H1 (cell line): ENCODE measurements around the gene SETX. TPM values are rescaled to one million over a fixed set of nuclear protein-coding genes. Genes with fewer than 3 reads are reported as not detected.

ENCODE experiments used
- CTCF ChIA-PET: fragments of 300-600 bp; sonication (Branson Sonifier 250); formaldehyde crosslinking; loops from one replicate; lab custom pipeline; 2021; ENCODE audit not compliant: partially characterized antibody; lab: Charles Lee
- POLR2A ChIA-PET: fragments of 300-600 bp; sonication (Branson Sonifier 250); formaldehyde crosslinking; loops from one replicate; lab custom pipeline; 2021; ENCODE audit warnings: inconsistent platforms; ENCODE audit not compliant: partially characterized antibody; lab: Charles Lee
- DNase-seq, 2 experiments: peaks; one replicate each; pipeline versions ENCODE4 v3.0.0 to v3.0.0-alpha.2; 2010 to 2022; ENCODE audit warnings: low spot score in 2 of 2, low read depth in 1 of 2, mixed read lengths in 1 of 2
- FAIRE-seq: peaks from 2 replicates; lab custom pipeline; 2011; peaks lifted over from hg19 to GRCh38; lab: Jason Lieb, UNC
- H2AFZ ChIP-seq: 2 replicates; pipeline ENCODE4 v1.8.1; 2012; ENCODE audit warnings: low read length, inconsistent platforms
- H2AK5ac ChIP-seq: 2 replicates; pipeline ENCODE4 v1.6.1; 2013; ENCODE audit warnings: low read depth, low read length
- H2BK120ac ChIP-seq: replicated peaks from 2 replicates; pipeline ENCODE3; 2013; ENCODE audit warnings: low read depth, low read length, inconsistent platforms
- H2BK12ac ChIP-seq: 2 replicates; pipeline ENCODE4 v1.6.1; 2013; ENCODE audit warnings: low read depth, low read length
- H2BK15ac ChIP-seq: 2 replicates; pipeline ENCODE4 v1.6.1; 2013; ENCODE audit warnings: low read length
- H2BK20ac ChIP-seq: 2 replicates; pipeline ENCODE4 v1.6.1; 2013; ENCODE audit warnings: low read length
- H2BK5ac ChIP-seq: 2 replicates; pipeline ENCODE4 v1.6.1; 2013; ENCODE audit warnings: low read depth, low read length
- H3K14ac ChIP-seq: 2 replicates; pipeline ENCODE4 v1.6.1; 2013; ENCODE audit warnings: inconsistent platforms; ENCODE audit not compliant: insufficient read length
- H3K18ac ChIP-seq: 2 replicates; pipeline ENCODE4 v1.6.1; 2013; ENCODE audit warnings: low read length; ENCODE audit errors: extremely low read depth
- H3K23ac ChIP-seq: 2 replicates; pipeline ENCODE4 v1.6.1; 2013; ENCODE audit warnings: inconsistent platforms; ENCODE audit not compliant: insufficient read length
- H3K23me2 ChIP-seq: 2 replicates; pipeline ENCODE4 v1.6.1; 2013; ENCODE audit warnings: low read depth, low read length
- H3K27ac ChIP-seq: 2 replicates; pipeline ENCODE4 v1.6.1; 2011; ENCODE audit warnings: low read depth, low read length, inconsistent platforms
- H3K27me3 ChIP-seq, 4 experiments: replicated peaks in 1 of 4; 1 replicate in 1 of 4; 2 replicates in 3 of 4; pipeline versions ENCODE4 v1.6.1 to v1.8.1; 2011 to 2013; ENCODE audit warnings: low read length in 3 of 4, mild to moderate bottlenecking in 3 of 4, inconsistent platforms in 2 of 4, mixed read lengths in 2 of 4, moderate library complexity in 1 of 4; ENCODE audit not compliant: control insufficient read depth in 3 of 4, insufficient read depth in 3 of 4; ENCODE audit errors: extremely low read depth in 1 of 4
- H3K36me3 ChIP-seq, 4 experiments: 2 replicates each; pipeline versions ENCODE4 v1.6.1 to v1.8.1; 2011 to 2013; ENCODE audit warnings: mild to moderate bottlenecking in 4 of 4, low read length in 3 of 4, moderate library complexity in 2 of 4, control low read depth in 1 of 4, inconsistent platforms in 1 of 4; ENCODE audit not compliant: insufficient read depth in 4 of 4, control insufficient read depth in 2 of 4
- H3K4ac ChIP-seq: replicated peaks from 2 replicates; pipeline ENCODE3; 2013; ENCODE audit warnings: low read length, low read depth, mixed read lengths, inconsistent platforms; ENCODE audit not compliant: insufficient read length
- H3K4me1 ChIP-seq, 4 experiments: replicated peaks in 1 of 4; 1 replicate in 1 of 4; 2 replicates in 3 of 4; pipeline versions ENCODE4 v1.6.1 to v1.8.1; 2011 to 2013; ENCODE audit warnings: low read length in 3 of 4, inconsistent platforms in 2 of 4, mixed read lengths in 1 of 4; ENCODE audit not compliant: insufficient read depth in 4 of 4, control insufficient read depth in 3 of 4
- H3K4me2 ChIP-seq, 2 experiments: 2 replicates each; pipeline versions ENCODE4 v1.6.1 to v1.8.1; 2011 to 2013; ENCODE audit warnings: low read depth in 2 of 2, low read length in 2 of 2, control low read depth in 1 of 2, inconsistent platforms in 1 of 2, mild to moderate bottlenecking in 1 of 2; ENCODE audit not compliant: insufficient read depth in 1 of 2
- H3K4me3 ChIP-seq, 4 experiments: fragments of 200-600, 300-600 bp in 1 of 4; sonication (generic), shearing (Covaris generic), sonication (Bioruptor Twin) in 1 of 4; 2 replicates each; pipeline versions ENCODE4 v1.5.1 to v1.8.1; 2011 to 2016; ENCODE audit warnings: low read length in 4 of 4, low read depth in 3 of 4, control low read depth in 2 of 4, inconsistent platforms in 2 of 4, mild to moderate bottlenecking in 2 of 4, mixed read lengths in 1 of 4, moderate library complexity in 1 of 4; ENCODE audit not compliant: insufficient read depth in 2 of 4; ENCODE audit errors: extremely low read depth in 1 of 4
- H3K56ac ChIP-seq: replicated peaks from 2 replicates; pipeline ENCODE3; 2013; ENCODE audit warnings: low read depth, mild to moderate bottlenecking, mixed read lengths, low read length, inconsistent platforms; ENCODE audit not compliant: insufficient read length
- H3K79me1 ChIP-seq: 2 replicates; pipeline ENCODE4 v1.6.1; 2013; ENCODE audit warnings: low read depth, low read length, control low read depth
- H3K79me2 ChIP-seq, 2 experiments: 2 replicates each; pipeline versions ENCODE4 v1.6.1 to v1.8.1; 2012 to 2013; ENCODE audit warnings: low read length in 2 of 2, mild to moderate bottlenecking in 2 of 2, inconsistent platforms in 1 of 2; ENCODE audit not compliant: insufficient read depth in 2 of 2, control insufficient read depth in 1 of 2
- H3K9ac ChIP-seq, 4 experiments: replicated peaks in 1 of 4; 1 replicate in 1 of 4; 2 replicates in 3 of 4; pipeline versions ENCODE4 v1.6.1 to v1.8.1; 2011 to 2013; ENCODE audit warnings: low read depth in 3 of 4, low read length in 3 of 4, control low read depth in 2 of 4, mild to moderate bottlenecking in 2 of 4, moderate library complexity in 2 of 4, inconsistent platforms in 1 of 4; ENCODE audit errors: extremely low read depth in 1 of 4
- H3K9me3 ChIP-seq, 2 experiments: 2 replicates each; pipeline versions ENCODE4 v1.6.1 to v1.8.1; 2012 to 2013; ENCODE audit warnings: mild to moderate bottlenecking in 2 of 2, moderate library complexity in 2 of 2, control low read depth in 1 of 2, inconsistent platforms in 1 of 2, low read depth in 1 of 2, low read length in 1 of 2, mixed read lengths in 1 of 2; ENCODE audit not compliant: insufficient read depth in 2 of 2
- H4K20me1 ChIP-seq, 2 experiments: replicated peaks in 1 of 2; 2 replicates each; pipeline versions ENCODE3 to v1.8.1; 2011 to 2013; ENCODE audit warnings: inconsistent platforms in 2 of 2, low read length in 2 of 2, mild to moderate bottlenecking in 1 of 2; ENCODE audit not compliant: insufficient read depth in 2 of 2, control insufficient read depth in 1 of 2
- H4K5ac ChIP-seq: 2 replicates; pipeline ENCODE4 v1.6.1; 2013; ENCODE audit warnings: low read length, low read depth, mixed read lengths, inconsistent platforms; ENCODE audit not compliant: insufficient read length
- H4K8ac ChIP-seq: 2 replicates; pipeline ENCODE4 v1.8.0; 2013; ENCODE audit warnings: mild to moderate bottlenecking, moderate library complexity, low read length, inconsistent platforms; ENCODE audit not compliant: insufficient read depth; ENCODE audit errors: extremely low read depth
- H4K91ac ChIP-seq: replicated peaks from 2 replicates; pipeline ENCODE3; 2013; ENCODE audit warnings: low read length, mixed read lengths, inconsistent platforms; ENCODE audit not compliant: insufficient read length
- CEBPB ChIP-seq: IDR thresholded peaks from 2 replicates; pipeline ENCODE4 v1.6.1; 2012; ENCODE audit warnings: low read depth, low read length
- CTBP2 ChIP-seq: IDR thresholded peaks from 2 replicates; pipeline ENCODE4 v1.7.0; 2011; ENCODE audit warnings: borderline replicate concordance, mild to moderate bottlenecking, moderate library complexity, mixed read lengths, low read length; ENCODE audit not compliant: insufficient read depth, insufficient read length
- EZH2 ChIP-seq: fragments of 200-600 bp; sonication (generic); IDR thresholded peaks from 2 replicates; pipeline ENCODE4 v1.7.1; 2012; ENCODE audit warnings: low read depth, mild to moderate bottlenecking, moderate library complexity, low read length, inconsistent platforms; ENCODE audit not compliant: severe bottlenecking
- GABPA ChIP-seq: IDR thresholded peaks from 2 replicates; pipeline ENCODE4 v1.6.1; 2011; ENCODE audit warnings: mild to moderate bottlenecking, low read length, moderate library complexity, borderline replicate concordance; ENCODE audit not compliant: insufficient read depth
- NANOG ChIP-seq: IDR thresholded peaks from 2 replicates; pipeline ENCODE4 v1.6.1; 2011; ENCODE audit warnings: low read length, low read depth, mild to moderate bottlenecking, inconsistent platforms; ENCODE audit not compliant: insufficient read depth, poor library complexity, severe bottlenecking
- POU5F1 ChIP-seq: IDR thresholded peaks from 2 replicates; pipeline ENCODE4 v1.6.1; 2011; ENCODE audit warnings: low read depth, mild to moderate bottlenecking, low read length, moderate library complexity
- RFX5 ChIP-seq: IDR thresholded peaks from 2 replicates; pipeline ENCODE4 v1.6.1; 2011; ENCODE audit warnings: low read depth, low read length, improper control_type of control experiment, borderline replicate concordance
- TBP ChIP-seq: IDR thresholded peaks from 2 replicates; pipeline ENCODE4 v1.6.1; 2011; ENCODE audit warnings: low read depth, low read length, improper control_type of control experiment
- USF2 ChIP-seq: IDR thresholded peaks from 2 replicates; pipeline ENCODE4 v1.6.1; 2011; ENCODE audit warnings: low read length, improper control_type of control experiment
- ZNF274 ChIP-seq: IDR thresholded peaks from 2 replicates; pipeline ENCODE4 v1.7.0; 2012; ENCODE audit warnings: low read length, borderline replicate concordance; ENCODE audit errors: extremely low read depth
- WGBS, 2 experiments: shearing (Covaris generic) in 1 of 2; methylation state at CpG; one replicate each; pipeline versions ENCODE4 v1.1.6 to v1.1.7; 2013 to 2015; ENCODE audit warnings: low lambda C conversion rate in 2 of 2, mixed read lengths in 2 of 2, inconsistent platforms in 1 of 2, low coverage in 1 of 2, missing lambda C conversion rate in 1 of 2; ENCODE audit not compliant: insufficient replicate concordance in 2 of 2, insufficient coverage in 1 of 2, insufficient read length in 1 of 2; ENCODE audit errors: extremely low coverage in 1 of 2, missing lambda C conversion rate in 1 of 2; 5-methylcytosine and 5-hydroxymethylcytosine counted together
- polyA plus RNA-seq, 7 experiments: library from polyadenylated mRNA; depleted of rRNA in 3 of 7; stranded (reverse) in 5 of 7; unstranded in 2 of 7; fragments of >200 nt in 5 of 7; fragments of 200-250 nt in 2 of 7; gene quantifications; 1 replicate in 5 of 7; 2 replicates in 1 of 7; 4 replicates in 1 of 7; pipeline versions ENCODE4 v1.2.1 to v1.2.3, GENCODE V29; 2011 to 2013; ENCODE audit warnings: missing spikeins in 2 of 7, mixed read lengths in 2 of 7
- total RNA-seq: library from RNA; stranded (reverse); fragmentation: NEBNext Ultra II Directional; extraction: Animal tissue kit (Norgen Biotek cat#: 25700); gene quantifications from 2 replicates; pipeline ENCODE4 v1.2.1, GENCODE V29; 2021
- TF ChIP-seq, protein P1 (sequence below): IDR thresholded peaks from 2 replicates; pipeline ENCODE4 v1.6.1; 2011; ENCODE audit warnings: low read depth, mild to moderate bottlenecking, low read length; ENCODE audit not compliant: insufficient read depth

The SETX gene
- total and polyA plus RNA-seq, 2 of the 8 experiments (the other 6 are each of a cell fraction or from before 2014, with no cell fraction given) = 15.1 to 37.9 TPM

DNA sequence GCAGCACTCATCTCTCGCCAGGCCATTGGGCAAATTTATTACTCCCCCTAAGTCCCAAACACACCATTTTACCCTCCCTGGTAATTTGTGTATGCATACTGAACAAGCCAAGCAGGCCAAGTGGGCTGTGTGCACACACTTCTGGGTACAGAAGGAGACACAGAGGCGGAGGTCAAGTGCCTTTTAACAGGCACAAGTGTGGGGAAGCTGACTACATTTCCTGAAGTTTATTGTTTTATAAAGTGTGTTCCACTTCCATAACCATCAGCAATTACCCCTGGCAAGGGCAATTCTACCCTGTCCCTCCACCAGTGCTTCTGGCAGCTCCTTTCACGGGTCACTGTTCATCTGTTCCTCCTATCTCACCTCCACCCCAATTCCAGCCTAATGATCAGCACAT is 93.9 kb downstream of the SETX start:
- Histone ChIP-seq H3K4ac (no peak overlapping the region), H3K56ac (no peak overlapping the region), H4K20me1 (peaks cover 0 to 7% of the 10 kb centered on the region in 2 experiments), H3K4me1 (no peaks in the 10 kb centered on the region), H2AFZ (no peak overlapping the region), H2BK20ac (no peak overlapping the region), H3K79me2 (no peaks in the 10 kb centered on the region), H3K14ac (no peak overlapping the region), H4K5ac (no peak overlapping the region), H3K4me2 (no peak overlapping the region), H3K18ac (no peak overlapping the region), H3K4me3 (no peak overlapping the region), H3K9ac (no peak overlapping the region), H4K8ac (no peak overlapping the region), H2BK120ac (no peak overlapping the region), H2BK12ac (no peak overlapping the region), H4K91ac (no peak overlapping the region), H3K36me3 (peaks cover 7 to 19% (median 10%) of the 10 kb centered on the region in 4 experiments; a peak in 7 of 8 replicates), H2BK15ac (no peak overlapping the region), H2BK5ac (no peak overlapping the region), H3K23ac (no peak overlapping the region), H3K9me3 (no peaks in the 10 kb centered on the region), H3K23me2 (no peaks in the 10 kb centered on the region), H2AK5ac (no peak overlapping the region), H3K27ac (no peak overlapping the region), H3K27me3 (no peaks in the 10 kb centered on the region), H3K79me1 (no peaks in the 10 kb centered on the region)
- FAIRE-seq (no peak), DNase-seq (no peak)
- 75% methylated on average over 3 of the region's 3 CpGs; no CpG with 5 or more reads in 1 of the 2 experiments for WGBS, 2 experiments
- POLR2A ChIA-PET = interaction anchor here (1.1 kb wide), 1 partner anchor 37 kb away, joined by 3 read pairs; no protein-coding TSS in a partner anchor
- CTCF ChIA-PET = interaction anchor here (1.0 to 4.6 kb wide), 4 partner anchors 8 to 699 kb away, joined by 3 to 24 read pairs (median 4); no protein-coding TSS in a partner anchor
- TF ChIP-seq NANOG (no peak), TBP (no peak), GABPA (no peak), CEBPB (no peak), POU5F1 (no peak), CTBP2 (no peak), EZH2 (no peak), ZNF274 (no peak), USF2 (no peak), RFX5 (no peak)
- TF ChIP-seq, protein P1, sequence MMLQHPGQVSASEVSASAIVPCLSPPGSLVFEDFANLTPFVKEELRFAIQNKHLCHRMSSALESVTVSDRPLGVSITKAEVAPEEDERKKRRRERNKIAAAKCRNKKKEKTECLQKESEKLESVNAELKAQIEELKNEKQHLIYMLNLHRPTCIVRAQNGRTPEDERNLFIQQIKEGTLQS = no peak
